Measurements from ENCODE around the gene TTPAL.

TTPAL gene

GRCh38 chr20:44541992-44542391 lies 66.3 kb downstream of the TTPAL start:
- no peaks in the 10 kb centered on the region for H3K4me1 Mint-ChIP-seq (ENCODE audit: low read depth)
- no peaks in the 10 kb centered on the region for H3K36me3 Mint-ChIP-seq (ENCODE audit: low read depth)
- H3K27me3 Mint-ChIP-seq (ENCODE audit: low read depth), result peaks cover 3% of the 10 kb centered on the region
- no peak overlapping the region for H3K4me3 Mint-ChIP-seq
- H3K9me3 Mint-ChIP-seq, result no peaks in the 10 kb centered on the region
- no peak overlapping the region for H3K27ac Mint-ChIP-seq

DNA sequence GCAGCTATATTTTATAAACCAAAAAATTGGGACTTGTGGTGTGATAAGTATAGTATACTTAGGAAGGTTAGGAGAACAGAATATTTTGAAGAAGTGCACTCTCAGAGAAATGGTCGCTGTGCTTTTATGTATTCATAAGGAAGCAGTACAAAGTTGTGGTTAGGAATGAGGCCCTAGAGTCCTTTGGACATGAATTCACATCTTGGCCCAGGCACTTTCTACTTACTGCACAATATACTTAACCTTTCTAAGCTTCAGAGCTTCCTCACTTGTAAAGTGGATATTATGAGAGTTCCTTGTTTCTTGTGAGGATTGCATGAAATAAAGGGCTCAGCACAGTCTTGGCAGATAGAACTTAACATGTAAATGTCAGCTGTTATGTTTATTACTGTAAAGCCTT lies 67.2 kb downstream of the TTPAL start:
- H3K4me3 Mint-ChIP-seq, result no peak overlapping the region
- H3K4me1 Mint-ChIP-seq (ENCODE audit: low read depth), result no peaks in the 10 kb centered on the region
- no peaks in the 10 kb centered on the region for H3K9me3 Mint-ChIP-seq
- peaks cover 9% of the 10 kb centered on the region for H3K27me3 Mint-ChIP-seq (ENCODE audit: low read depth)
- no peaks in the 10 kb centered on the region for H3K36me3 Mint-ChIP-seq (ENCODE audit: low read depth)
- H3K27ac Mint-ChIP-seq, result no peak overlapping the region

GRCh38 chr20:44543358-44543757 lies 67.7 kb downstream of the TTPAL start:
- no peaks in the 10 kb centered on the region for H3K36me3 Mint-ChIP-seq (ENCODE audit: low read depth)
- no peak overlapping the region for H3K4me3 Mint-ChIP-seq
- H3K9me3 Mint-ChIP-seq, result no peaks in the 10 kb centered on the region
- no peaks in the 10 kb centered on the region for H3K4me1 Mint-ChIP-seq (ENCODE audit: low read depth)
- peaks cover 9% of the 10 kb centered on the region for H3K27me3 Mint-ChIP-seq (ENCODE audit: low read depth)
- no peak overlapping the region for H3K27ac Mint-ChIP-seq

Measured in T-helper 1 cell treated with Interleukin-12 subunit alpha and Interleukin-12 subunit beta and Interleukin-4 antibody, amounts not matched to agents 30 μg/mL and 1 μg/mL, for 36 hours (primary cell).